Umbilical cord (tissue), 2 donors: Measurements from ENCODE around the gene CDC42EP2. TPM values are rescaled to one million over a fixed set of nuclear protein-coding genes. Genes with fewer than 3 reads are reported as not detected.

Experiments used
- DNase-seq: peaks from one replicate; pipeline ENCODE4 v3.0.0-alpha.2; 2015; ENCODE audit warnings: low spot score
- total RNA-seq: library from RNA; depleted of rRNA; stranded (reverse); fragments of >200 nt; gene quantifications from one replicate; pipeline ENCODE4 v1.2.3, GENCODE V29; 2014; ENCODE audit warnings: low replicate concordance; ENCODE audit not compliant: insufficient read depth

CDC42EP2 gene
- total RNA-seq: 8.4 TPM

DNA sequence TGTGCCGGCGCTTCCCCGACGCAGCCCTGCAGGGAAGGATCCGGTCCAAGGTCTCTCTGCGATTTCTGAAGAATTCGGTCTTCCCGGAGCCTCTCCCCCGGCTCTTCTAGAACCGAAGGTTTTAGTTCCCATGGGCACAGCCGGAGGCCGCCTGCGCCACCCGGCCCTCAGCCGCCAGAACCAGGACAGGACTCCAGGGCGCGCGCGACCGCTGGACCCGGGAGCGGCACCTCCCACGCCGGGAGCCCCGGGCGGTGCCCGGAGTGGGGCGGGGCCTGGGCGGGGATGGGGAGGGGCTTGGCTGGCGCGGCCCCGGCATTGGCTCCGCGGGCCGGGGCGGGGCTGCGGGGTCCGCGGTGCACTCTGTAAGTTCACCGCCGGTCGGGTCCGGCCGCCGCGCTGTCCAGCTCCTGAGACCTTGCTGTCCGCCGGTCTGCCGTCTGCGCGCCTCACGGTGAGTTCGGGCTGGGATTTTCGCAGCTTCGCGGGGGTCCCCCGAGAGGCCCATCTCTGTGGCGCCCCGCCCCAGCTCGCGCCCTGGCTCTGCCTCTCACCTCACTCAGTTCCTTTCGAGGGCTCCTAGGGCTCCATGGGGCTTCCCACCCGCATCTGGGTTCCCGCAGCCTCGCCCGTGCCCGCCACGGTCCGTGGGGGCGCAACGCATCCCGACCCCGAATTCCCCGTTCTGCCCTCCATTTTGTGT, at the start of gene CDC42EP2:
Gene CDC42EP2 (plus strand): TSS at position 366 of the 703 bp plus-strand sequence. CDS start 6,033 bp downstream, outside the sequence.
- peak; percentile 89 for DNase-seq

GRCh38 chr11:65266210-65266609, 48.5 kb upstream of the CDC42EP2 start:
- DNase-seq: no peak

GRCh38 chr11:65274735-65275682, 39.7 kb upstream of the CDC42EP2 start:
- peak; percentile 94 for DNase-seq

DNA sequence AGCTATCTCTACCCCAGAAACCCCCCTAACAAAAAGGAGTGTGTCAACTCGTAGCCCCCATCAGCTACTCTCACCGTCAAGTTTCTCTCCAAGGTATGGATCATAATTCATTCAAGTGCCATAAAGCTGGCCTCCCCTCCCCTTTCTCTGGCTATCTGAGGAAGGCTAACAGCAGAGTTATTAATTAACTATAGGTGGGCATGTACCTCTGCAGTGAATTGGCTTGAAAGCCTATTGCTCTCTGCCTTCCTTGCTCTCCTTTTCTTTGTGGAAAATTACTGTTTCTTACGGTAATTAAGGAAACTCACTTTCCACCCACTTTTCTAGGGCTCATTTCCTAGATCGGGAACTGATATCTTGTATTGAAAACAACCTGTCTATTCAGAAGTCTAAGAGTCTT, 38.8 kb upstream of the CDC42EP2 start:
- no peak for DNase-seq

- DNase-seq: peak; percentile 24
These were observed 36.9 kb upstream of the CDC42EP2 start for GRCh38 chr11:65277631-65278277.

DNA sequence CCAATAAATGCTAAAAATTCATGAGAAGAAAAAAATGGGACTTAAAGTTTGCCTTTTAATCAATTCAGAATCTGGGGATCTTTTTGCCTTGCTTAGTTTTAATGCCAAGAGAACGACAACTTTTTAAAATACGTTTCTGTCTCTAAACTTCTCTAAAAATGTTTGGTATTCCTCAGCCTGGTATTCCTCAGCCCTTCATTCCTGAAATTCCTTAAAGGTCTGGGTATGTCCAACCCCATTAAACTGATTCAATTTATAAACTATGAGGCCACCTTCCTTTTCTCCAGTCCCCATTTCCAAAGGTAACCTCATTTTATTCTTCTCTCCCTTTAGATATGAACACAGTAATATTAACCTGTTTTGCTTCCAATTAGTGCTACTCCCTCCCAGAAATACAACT, 36.3 kb upstream of the CDC42EP2 start:
- DNase-seq: no peak

DNA sequence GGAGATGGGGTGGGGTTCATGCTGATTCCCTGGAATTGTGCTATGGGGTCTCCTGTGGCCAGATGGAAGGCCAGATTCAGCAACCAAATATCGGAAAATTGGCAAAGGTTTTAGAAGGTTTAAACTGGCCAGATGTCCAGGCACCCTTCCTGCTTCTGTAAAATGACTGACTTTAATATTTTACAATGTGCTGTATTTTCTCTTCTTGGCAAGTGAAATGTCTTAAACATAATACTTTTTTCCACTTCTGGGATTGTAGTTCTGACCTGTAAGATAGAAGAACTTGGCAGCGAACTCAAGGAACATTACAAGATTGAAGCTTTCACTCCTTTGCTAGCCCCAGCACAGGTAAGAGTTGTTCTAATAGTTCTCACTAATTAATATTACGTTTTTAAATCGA, 35.4 kb upstream of the CDC42EP2 start:
- DNase-seq: no peak

- peak; percentile 41 for DNase-seq
These were observed 34.8 kb upstream of the CDC42EP2 start for GRCh38 chr11:65279741-65280440.

- DNase-seq: no peak
These were observed 34.0 kb upstream of the CDC42EP2 start for GRCh38 chr11:65280646-65281045.

DNA sequence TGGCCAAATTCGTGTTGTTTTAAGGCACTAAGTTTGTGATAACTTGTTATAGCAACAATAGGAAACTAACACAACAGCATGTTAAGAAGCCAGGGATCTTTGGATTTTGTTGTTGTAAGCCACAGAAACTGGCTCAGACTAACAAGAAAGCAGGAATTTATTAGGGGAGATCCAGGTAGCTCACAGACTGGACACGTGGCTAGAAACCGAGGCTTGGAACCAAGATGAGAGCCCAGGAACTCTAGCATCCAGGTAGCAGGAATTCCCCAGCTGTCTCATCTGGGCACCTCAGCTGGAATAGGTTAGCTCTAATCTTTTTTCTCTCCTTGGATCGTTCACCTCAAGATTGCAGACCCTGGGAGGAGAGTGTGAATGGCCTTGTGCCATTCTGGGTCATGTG, 28.0 kb upstream of the CDC42EP2 start:
- DNase-seq: no peak

DNA sequence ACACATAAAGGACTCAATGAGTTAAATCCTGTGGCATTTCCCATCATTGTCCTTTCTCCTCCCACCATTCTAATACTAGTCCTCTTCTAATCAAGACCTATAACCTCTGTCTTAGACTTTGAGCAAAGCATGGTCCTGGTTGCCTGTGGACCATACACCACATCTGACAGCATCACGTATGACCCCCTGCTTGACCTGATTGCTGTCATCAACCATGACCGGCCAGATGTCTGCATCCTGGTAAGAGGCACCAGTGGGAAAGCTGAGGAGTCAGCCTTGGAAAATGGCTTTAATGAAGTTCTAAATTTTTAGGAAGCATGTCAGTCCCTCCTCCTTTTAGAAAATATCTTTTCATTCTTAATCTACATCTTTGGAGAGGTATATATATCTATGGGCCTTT, 27.1 kb upstream of the CDC42EP2 start:
- no peak for DNase-seq

DNA sequence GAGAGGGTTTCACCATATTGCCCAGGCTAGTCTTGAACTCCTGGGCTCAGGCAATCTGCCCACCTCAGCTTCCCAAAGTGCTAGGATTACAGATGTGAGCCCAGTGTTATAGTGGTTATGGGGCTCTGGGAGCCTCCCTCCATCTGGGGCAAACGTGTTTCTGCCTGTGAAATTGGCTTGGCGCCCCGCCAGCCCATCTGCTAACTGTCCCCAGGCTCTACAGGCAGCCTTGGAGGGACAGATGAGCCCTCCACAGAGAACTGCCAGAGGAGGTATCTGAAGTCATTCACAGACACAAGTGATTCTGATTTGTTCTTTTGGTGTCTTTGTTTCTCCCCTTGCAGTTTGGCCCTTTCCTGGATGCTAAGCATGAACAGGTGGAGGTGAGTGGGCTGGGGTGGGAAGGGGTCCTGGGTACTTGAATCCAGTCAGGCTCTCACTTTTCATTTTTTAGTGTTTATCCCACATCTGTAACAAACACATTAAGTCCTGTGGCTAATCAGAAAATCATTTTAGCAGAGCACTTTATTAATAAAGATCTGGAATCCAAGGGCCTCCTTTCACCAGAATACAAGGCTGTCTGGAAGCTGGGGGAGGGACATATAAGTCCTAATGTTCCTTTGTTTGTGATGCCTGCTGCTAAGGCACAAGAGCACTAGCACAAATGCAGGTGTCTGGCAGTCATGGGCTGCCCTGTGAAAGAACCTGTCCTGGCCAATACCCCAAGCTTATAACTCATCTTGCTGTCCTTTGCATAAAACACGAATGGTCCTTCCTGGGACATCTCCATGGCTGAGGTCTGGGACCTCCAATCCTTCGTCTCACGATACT, 25.7 kb upstream of the CDC42EP2 start:
- peak; percentile 52 for DNase-seq

GRCh38 chr11:65290448-65291165, 24.1 kb upstream of the CDC42EP2 start:
- peak; percentile 93 for DNase-seq

DNA sequence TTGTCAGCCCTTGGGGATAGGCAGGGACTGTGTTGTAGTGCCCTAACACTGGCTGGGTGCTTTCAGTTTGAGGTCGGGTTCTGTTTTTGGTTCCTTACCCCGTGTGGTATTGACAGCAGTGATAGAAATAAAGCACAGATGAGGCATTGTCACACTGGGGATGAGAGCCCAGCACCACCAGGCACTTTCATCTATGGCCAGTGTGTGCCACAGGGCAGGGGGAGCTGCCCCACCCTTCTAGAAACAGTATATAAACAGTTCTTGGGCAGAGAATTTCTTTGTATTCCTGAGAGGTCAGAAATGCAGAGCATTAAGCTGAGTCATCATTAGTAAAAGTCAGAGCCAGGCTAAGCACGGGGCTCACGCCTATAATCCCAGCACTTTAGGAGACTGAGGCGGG, 23.1 kb upstream of the CDC42EP2 start:
- peak; percentile 82 for DNase-seq

- no peak for DNase-seq
These were observed 21.8 kb upstream of the CDC42EP2 start for GRCh38 chr11:65292890-65293289.

DNA sequence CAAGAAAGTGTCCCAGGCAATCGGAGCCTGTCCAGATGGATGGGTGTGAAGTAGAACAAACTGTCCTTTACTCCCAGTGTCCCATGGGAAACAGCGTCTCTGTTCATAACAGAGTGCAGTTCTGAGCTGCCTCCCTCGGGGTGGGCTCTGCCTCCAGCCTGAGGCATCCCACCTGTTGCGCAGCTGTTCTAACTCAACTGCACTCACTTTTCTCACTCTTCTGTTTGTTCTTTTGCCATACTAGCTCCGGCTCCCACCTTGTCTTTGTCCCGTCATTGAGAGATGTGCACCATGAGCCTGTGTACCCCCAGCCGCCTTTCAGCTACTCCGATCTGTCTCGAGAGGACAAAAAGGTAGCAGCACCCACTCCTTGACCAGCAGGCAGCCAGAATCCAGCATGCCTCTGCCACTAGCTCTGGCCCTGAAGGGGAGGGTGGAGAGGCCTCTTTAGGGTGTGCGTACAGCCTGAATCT, 20.7 kb upstream of the CDC42EP2 start:
- peak; percentile 46 for DNase-seq

DNA sequence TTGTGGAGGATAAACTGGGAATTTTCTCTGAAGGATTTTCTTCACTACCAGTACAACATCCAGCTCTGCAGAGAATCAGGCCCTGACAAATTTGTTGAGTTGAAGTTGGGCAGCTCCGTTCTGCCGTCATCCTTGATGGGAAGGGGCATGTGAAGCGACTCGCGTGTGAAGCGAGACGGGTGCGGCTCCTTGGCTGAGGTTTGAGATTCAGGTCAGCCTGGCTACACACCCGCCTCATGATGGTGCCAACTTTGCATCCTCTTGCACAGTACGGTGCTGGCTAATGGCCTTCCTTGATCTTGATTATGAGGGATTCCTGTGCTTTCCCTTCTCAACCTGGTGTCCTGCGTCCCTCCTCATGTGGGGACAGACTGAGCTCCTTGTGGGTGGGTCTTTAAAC, 19.7 kb upstream of the CDC42EP2 start:
- DNase-seq: no peak

DNA sequence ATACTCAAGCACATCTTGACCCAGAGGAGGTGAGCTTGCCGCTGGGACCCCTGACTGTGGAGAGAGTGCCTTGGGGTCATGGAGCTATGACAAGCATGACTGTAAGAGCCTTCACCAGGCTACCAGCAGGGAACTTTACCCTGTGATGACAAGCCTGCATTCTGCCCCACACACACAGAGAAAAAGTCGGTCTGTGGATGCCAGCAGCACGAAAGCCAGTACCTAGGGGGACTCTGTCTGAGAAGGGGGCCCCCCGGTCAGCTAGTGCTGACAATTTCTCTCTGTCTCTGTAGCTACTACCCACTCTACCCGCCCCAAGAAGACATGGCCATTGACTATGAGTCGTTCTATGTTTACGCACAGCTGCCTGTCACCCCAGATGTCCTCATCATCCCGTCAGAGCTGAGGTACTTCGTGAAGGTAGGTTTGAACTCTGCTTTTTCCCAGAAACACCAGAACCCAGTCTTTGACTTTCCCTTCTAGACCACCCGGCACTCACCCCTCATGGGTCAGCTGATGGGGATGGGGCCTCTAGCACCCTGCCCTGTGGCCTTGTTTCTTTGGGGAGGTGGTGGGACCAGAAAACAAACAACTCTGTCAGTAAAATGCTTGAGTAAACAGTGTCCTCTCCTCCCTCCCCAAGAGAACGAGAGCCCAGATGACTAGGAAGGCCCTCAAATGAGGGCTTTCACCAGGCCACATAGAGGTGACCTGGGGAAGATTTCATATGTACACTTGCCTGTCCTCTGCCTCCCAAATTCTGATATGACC, 18.9 kb upstream of the CDC42EP2 start:
- DNase-seq: no peak
